OCI-LY1 (cell line): Measurements from ENCODE around the gene RPN2.

Source experiments
- H2AFZ ChIP-seq: fragments of 200-600 bp; sonication (generic), shearing (Covaris generic); 2 replicates; pipeline ENCODE4 v1.6.0; 2014; ENCODE audit warnings: antibody characterized with exemption, mild to moderate bottlenecking, low read length
- H3F3A ChIP-seq: fragments of 200-600 bp; sonication (generic), shearing (Covaris generic); 2 replicates; pipeline ENCODE4 v1.6.0; 2014; ENCODE audit warnings: mild to moderate bottlenecking, antibody characterized with exemption, low read length, moderate library complexity; ENCODE audit not compliant: insufficient read depth
- H3K27ac ChIP-seq: fragments of 200-600 bp; sonication (generic); 2 replicates; pipeline ENCODE4 v1.5.1; 2014; ENCODE audit warnings: low read length, mixed run types, mild to moderate bottlenecking, low read depth; ENCODE audit not compliant: poor library complexity, severe bottlenecking
- H3K27me3 ChIP-seq: fragments of 200-600 bp; sonication (generic); 2 replicates; pipeline ENCODE4 v1.6.0; 2014; ENCODE audit warnings: antibody characterized with exemption, mild to moderate bottlenecking, low read length, moderate library complexity; ENCODE audit not compliant: insufficient read depth
- H3K36me3 ChIP-seq: fragments of 200-600 bp; sonication (generic); 2 replicates; pipeline ENCODE4 v1.6.1; 2014; ENCODE audit warnings: mild to moderate bottlenecking, antibody characterized with exemption, low read length, moderate library complexity, mixed read lengths; ENCODE audit not compliant: insufficient read depth
- H3K4me1 ChIP-seq: fragments of 200-600 bp; sonication (generic); 2 replicates; pipeline ENCODE4 v1.5.1; 2014; ENCODE audit warnings: mild to moderate bottlenecking, low read length, moderate library complexity; ENCODE audit not compliant: insufficient read depth, severe bottlenecking
- H3K4me2 ChIP-seq: fragments of 200-600 bp; sonication (generic), shearing (Covaris generic); 2 replicates; pipeline ENCODE4 v1.6.1; 2014; ENCODE audit warnings: low read length
- H3K4me3 ChIP-seq: fragments of 200-600 bp; sonication (generic); 2 replicates; pipeline ENCODE4 v1.5.1; 2014; ENCODE audit warnings: low read length, low read depth, mild to moderate bottlenecking, mixed read lengths; ENCODE audit not compliant: poor library complexity, severe bottlenecking
- H3K79me2 ChIP-seq: fragments of 200-600 bp; shearing (Covaris generic); 2 replicates; pipeline ENCODE4 v1.6.1; 2016; ENCODE audit warnings: mixed run types, low read length, mixed read lengths; ENCODE audit not compliant: insufficient read depth
- H3K9ac ChIP-seq: fragments of 200-600 bp; sonication (generic), shearing (Covaris generic); 2 replicates; pipeline ENCODE4 v1.6.1; 2014; ENCODE audit warnings: mild to moderate bottlenecking, low read length, mixed read lengths
- H3K9me2 ChIP-seq: fragments of 200-600 bp; sonication (generic), shearing (Covaris generic); 2 replicates; pipeline ENCODE4 v1.6.1; 2014; ENCODE audit warnings: low read depth, mild to moderate bottlenecking, low read length, mixed read lengths
- H3K9me3 ChIP-seq: fragments of 200-600 bp; shearing (Covaris generic); 2 replicates; pipeline ENCODE4 v1.6.1; 2014; ENCODE audit warnings: low read length, mixed read lengths
- H4K20me1 ChIP-seq: fragments of 200-600 bp; sonication (generic), shearing (Covaris generic); 2 replicates; pipeline ENCODE4 v1.6.0; 2016; ENCODE audit warnings: mild to moderate bottlenecking, low read length; ENCODE audit not compliant: insufficient read depth
- EZH2 ChIP-seq: fragments of 200-600 bp; sonication (generic), shearing (Covaris generic); IDR thresholded peaks from 2 replicates; pipeline ENCODE4 v1.8.0; 2017; ENCODE audit warnings: borderline replicate concordance, mixed run types, mild to moderate bottlenecking, antibody characterized with exemption, low read length, moderate library complexity, mixed read lengths
- TF ChIP-seq, protein P1 (sequence below): fragments of 200-600 bp; sonication (generic), shearing (Covaris generic); IDR thresholded peaks from 2 replicates; pipeline ENCODE4 v1.5.1; 2017; ENCODE audit warnings: mild to moderate bottlenecking, antibody characterized with exemption, low read length, moderate library complexity, mixed read lengths

Gene RPN2

DNA sequence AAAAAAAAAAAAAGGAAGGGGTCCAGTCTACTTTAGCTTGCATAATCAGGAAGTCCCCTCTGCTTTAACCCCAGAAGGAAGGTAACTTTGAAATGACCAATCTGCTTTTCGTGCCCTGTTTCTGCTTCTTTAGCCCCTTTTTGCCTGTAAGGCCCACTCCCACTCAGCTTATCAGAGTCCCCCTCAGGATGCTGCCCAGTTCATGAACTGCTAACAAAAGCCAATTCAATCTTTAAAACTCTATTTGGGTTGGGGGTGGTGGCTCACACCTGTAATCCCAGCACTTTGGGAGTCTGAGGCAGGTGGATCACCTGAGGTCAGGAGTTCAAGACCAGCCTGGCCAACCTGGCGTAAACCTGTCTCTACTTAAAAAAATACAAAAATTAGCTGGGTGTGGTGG, 70.2 kb downstream of the RPN2 start:
- H3F3A ChIP-seq, result no peaks in the 10 kb centered on the region
- H3K4me2 ChIP-seq, result no peak overlapping the region
- no peaks in the 10 kb centered on the region for H4K20me1 ChIP-seq
- H3K79me2 ChIP-seq, result no peaks in the 10 kb centered on the region
- H3K4me1 ChIP-seq, result no peaks in the 10 kb centered on the region
- no peak overlapping the region for H2AFZ ChIP-seq
- H3K9me2 ChIP-seq, result no peaks in the 10 kb centered on the region
- 0 out of 2 replicates have a peak, but pooled peaks cover 5% of the 10 kb centered on the region for H3K27me3 ChIP-seq
- no peaks in the 10 kb centered on the region for H3K36me3 ChIP-seq
- H3K9ac ChIP-seq, result no peak overlapping the region
- H3K27ac ChIP-seq, result no peak overlapping the region
- TF ChIP-seq, protein P1, sequence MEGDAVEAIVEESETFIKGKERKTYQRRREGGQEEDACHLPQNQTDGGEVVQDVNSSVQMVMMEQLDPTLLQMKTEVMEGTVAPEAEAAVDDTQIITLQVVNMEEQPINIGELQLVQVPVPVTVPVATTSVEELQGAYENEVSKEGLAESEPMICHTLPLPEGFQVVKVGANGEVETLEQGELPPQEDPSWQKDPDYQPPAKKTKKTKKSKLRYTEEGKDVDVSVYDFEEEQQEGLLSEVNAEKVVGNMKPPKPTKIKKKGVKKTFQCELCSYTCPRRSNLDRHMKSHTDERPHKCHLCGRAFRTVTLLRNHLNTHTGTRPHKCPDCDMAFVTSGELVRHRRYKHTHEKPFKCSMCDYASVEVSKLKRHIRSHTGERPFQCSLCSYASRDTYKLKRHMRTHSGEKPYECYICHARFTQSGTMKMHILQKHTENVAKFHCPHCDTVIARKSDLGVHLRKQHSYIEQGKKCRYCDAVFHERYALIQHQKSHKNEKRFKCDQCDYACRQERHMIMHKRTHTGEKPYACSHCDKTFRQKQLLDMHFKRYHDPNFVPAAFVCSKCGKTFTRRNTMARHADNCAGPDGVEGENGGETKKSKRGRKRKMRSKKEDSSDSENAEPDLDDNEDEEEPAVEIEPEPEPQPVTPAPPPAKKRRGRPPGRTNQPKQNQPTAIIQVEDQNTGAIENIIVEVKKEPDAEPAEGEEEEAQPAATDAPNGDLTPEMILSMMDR, result no peak
- TF ChIP-seq EZH2, result no peak
- no peak overlapping the region for H3K4me3 ChIP-seq
- no peaks in the 10 kb centered on the region for H3K9me3 ChIP-seq

GRCh38 chr20:37251825-37252477, 72.8 kb downstream of the RPN2 start:
- Histone ChIP-seq H4K20me1 (no peaks in the 10 kb centered on the region), H3F3A (no peaks in the 10 kb centered on the region), H2AFZ (no peak overlapping the region), H3K27ac (no peak overlapping the region), H3K4me3 (no peak overlapping the region), H3K9ac (no peak overlapping the region), H3K9me3 (0 out of 2 replicates have a peak, but pooled peaks cover 3% of the 10 kb centered on the region), H3K4me2 (no peak overlapping the region), H3K4me1 (no peaks in the 10 kb centered on the region), H3K9me2 (no peaks in the 10 kb centered on the region), H3K79me2 (no peaks in the 10 kb centered on the region), H3K27me3 (0 out of 2 replicates have a peak, but pooled peaks cover 5% of the 10 kb centered on the region), H3K36me3 (no peaks in the 10 kb centered on the region)
- TF ChIP-seq, protein P1, result no peak
- no peak for TF ChIP-seq EZH2

GRCh38 chr20:37253087-37253486, 74.0 kb downstream of the RPN2 start:
- H3K4me1 ChIP-seq, result no peaks in the 10 kb centered on the region
- H3K9me2 ChIP-seq, result no peaks in the 10 kb centered on the region
- H3K9ac ChIP-seq, result no peak overlapping the region
- no peak overlapping the region for H3K4me2 ChIP-seq
- no peaks in the 10 kb centered on the region for H3K36me3 ChIP-seq
- H3K79me2 ChIP-seq, result no peaks in the 10 kb centered on the region
- no peak overlapping the region for H3K4me3 ChIP-seq
- H2AFZ ChIP-seq, result no peak overlapping the region
- 0 out of 2 replicates have a peak, but pooled peaks cover 3% of the 10 kb centered on the region for H3K9me3 ChIP-seq
- no peaks in the 10 kb centered on the region for H4K20me1 ChIP-seq
- H3F3A ChIP-seq, result no peaks in the 10 kb centered on the region
- H3K27ac ChIP-seq, result no peak overlapping the region
- TF ChIP-seq, protein P1, result no peak
- H3K27me3 ChIP-seq, result 0 out of 2 replicates have a peak, but pooled peaks cover 5% of the 10 kb centered on the region
